A549 treated with DMSO at 1 μM for 4 hours (cell line): ENCODE measurements around the gene CHST2. TPM values are rescaled to one million over a fixed set of nuclear protein-coding genes. Genes with fewer than 3 reads are reported as not detected.

Source experiments
- total RNA-seq: library from RNA; stranded (reverse); fragments of 200-300 nt; extraction: Qiagen RNA extraction; gene quantifications from 5 replicates; pipeline ENCODE4 v1.2.3, GENCODE V29; 2022; ENCODE audit warnings: low read depth

Gene CHST2, protein sequence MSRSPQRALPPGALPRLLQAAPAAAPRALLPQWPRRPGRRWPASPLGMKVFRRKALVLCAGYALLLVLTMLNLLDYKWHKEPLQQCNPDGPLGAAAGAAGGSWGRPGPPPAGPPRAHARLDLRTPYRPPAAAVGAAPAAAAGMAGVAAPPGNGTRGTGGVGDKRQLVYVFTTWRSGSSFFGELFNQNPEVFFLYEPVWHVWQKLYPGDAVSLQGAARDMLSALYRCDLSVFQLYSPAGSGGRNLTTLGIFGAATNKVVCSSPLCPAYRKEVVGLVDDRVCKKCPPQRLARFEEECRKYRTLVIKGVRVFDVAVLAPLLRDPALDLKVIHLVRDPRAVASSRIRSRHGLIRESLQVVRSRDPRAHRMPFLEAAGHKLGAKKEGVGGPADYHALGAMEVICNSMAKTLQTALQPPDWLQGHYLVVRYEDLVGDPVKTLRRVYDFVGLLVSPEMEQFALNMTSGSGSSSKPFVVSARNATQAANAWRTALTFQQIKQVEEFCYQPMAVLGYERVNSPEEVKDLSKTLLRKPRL
- total RNA-seq: 0.57 to 1.1 TPM (median 0.81 TPM) in 5 replicates

GRCh38 chr3:143119009-143119914 lies at the start of gene CHST2:
CHST2 (plus strand) TSS chr3:143119771; CDS start chr3:143120817, 1,046 bp downstream.

Other genes with a start within 250 kb of the CHST2 start
- gene PCOLCE2, start 230.7 kb upstream of the CHST2 start, total RNA-seq: 27.6 to 40.9 TPM (median 34.2 TPM) in 5 replicates
- 2.9 to 4.0 TPM (median 3.4 TPM) in 5 replicates for gene PAQR9, start 156.1 kb upstream of the CHST2 start, total RNA-seq
- 75.5 to 106 TPM (median 94.9 TPM) in 5 replicates for gene U2SURP, start 118.2 kb upstream of the CHST2 start, total RNA-seq